Liver (tissue), 9 donors: Measurements from ENCODE around the gene HIVEP2. TPM values are rescaled to one million over a fixed set of nuclear protein-coding genes. Genes with fewer than 3 reads are reported as not detected.

ENCODE experiments used
- DNase-seq: peaks from one replicate; pipeline ENCODE4 v3.0.0-alpha.2; 2017; ENCODE audit warnings: low spot score
- H3K27ac ChIP-seq, 2 donors: one replicate each; pipeline ENCODE4 v1.7.0; 2013; ENCODE audit warnings: inconsistent platforms in 2 of 2, low read length in 2 of 2, control low read depth in 1 of 2, low read depth in 1 of 2, mild to moderate bottlenecking in 1 of 2
- H3K27me3 ChIP-seq, 4 donors: one replicate each; pipeline versions ENCODE4 v1.6.1 to v1.7.0; 2013; ENCODE audit warnings: low read length in 3 of 4, inconsistent platforms in 1 of 4, mild to moderate bottlenecking in 1 of 4, moderate library complexity in 1 of 4; ENCODE audit not compliant: control insufficient read depth in 4 of 4, insufficient read depth in 4 of 4
- H3K36me3 ChIP-seq, 4 donors: one replicate each; pipeline versions ENCODE4 v1.6.1 to v1.7.0; 2013; ENCODE audit warnings: low read length in 3 of 4, mild to moderate bottlenecking in 3 of 4, low read depth in 1 of 4, moderate library complexity in 1 of 4; ENCODE audit not compliant: control insufficient read depth in 4 of 4, insufficient read depth in 3 of 4
- H3K4me1 ChIP-seq, 4 donors: one replicate each; pipeline versions ENCODE4 v1.6.1 to v1.7.0; 2013; ENCODE audit warnings: low read length in 3 of 4, mild to moderate bottlenecking in 3 of 4, moderate library complexity in 1 of 4; ENCODE audit not compliant: control insufficient read depth in 4 of 4, insufficient read depth in 4 of 4
- H3K4me3 ChIP-seq, 3 donors: one replicate each; pipeline versions ENCODE4 v1.6.1 to v1.7.0; 2013; ENCODE audit warnings: low read length in 3 of 3, control low read depth in 1 of 3, low read depth in 1 of 3, mild to moderate bottlenecking in 1 of 3
- H3K9ac ChIP-seq, 2 donors: one replicate each; pipeline ENCODE4 v1.7.0; 2013; ENCODE audit warnings: low read length in 2 of 2, mild to moderate bottlenecking in 2 of 2, moderate library complexity in 2 of 2, control low read depth in 1 of 2, low read depth in 1 of 2
- H3K9me3 ChIP-seq, 4 donors: one replicate each; pipeline versions ENCODE4 v1.6.1 to v1.7.0; 2013; ENCODE audit warnings: low read length in 3 of 4; ENCODE audit not compliant: control insufficient read depth in 4 of 4
- ATF3 ChIP-seq: IDR thresholded peaks from 2 replicates; pipeline ENCODE4 v1.6.1; 2016; ENCODE audit warnings: antibody characterized with exemption
- CTCF ChIP-seq: fragments of 150-350 bp; IDR thresholded peaks from 2 replicates; pipeline ENCODE4 v1.5.1; 2017; ENCODE audit warnings: improper control_type of control experiment, low read depth, low read length; ENCODE audit not compliant: missing input control
- EGR1 ChIP-seq, 2 donors: IDR thresholded peaks; 2 replicates each; pipeline ENCODE4 v1.6.1; 2016 to 2018; ENCODE audit warnings: antibody characterized with exemption in 2 of 2, low read depth in 2 of 2
- FOXA1 ChIP-seq: IDR thresholded peaks from 2 replicates; pipeline ENCODE4 v1.6.1; 2016; ENCODE audit warnings: antibody characterized with exemption
- FOXA2 ChIP-seq: IDR thresholded peaks from 2 replicates; pipeline ENCODE4 v1.6.1; 2016; ENCODE audit warnings: antibody characterized with exemption
- GABPA ChIP-seq, 2 donors: IDR thresholded peaks in 1 of 2; conservative IDR thresholded peaks in 1 of 2; 2 replicates each; pipeline ENCODE4 v1.6.1; 2016; ENCODE audit warnings: antibody characterized with exemption in 2 of 2, mild to moderate bottlenecking in 1 of 2, moderate library complexity in 1 of 2
- HNF4A ChIP-seq, 2 donors: conservative IDR thresholded peaks; 2 replicates each; pipeline ENCODE4 v1.6.1; 2016; ENCODE audit warnings: antibody characterized with exemption in 2 of 2, mild to moderate bottlenecking in 2 of 2
- HNF4G ChIP-seq: IDR thresholded peaks from 2 replicates; pipeline ENCODE4 v1.6.1; 2016; ENCODE audit warnings: antibody characterized with exemption
- JUND ChIP-seq, 2 donors: IDR thresholded peaks; 2 replicates each; pipeline ENCODE4 v1.6.1; 2016; ENCODE audit warnings: antibody characterized with exemption in 2 of 2
- MAX ChIP-seq: IDR thresholded peaks from 2 replicates; pipeline ENCODE4 v1.6.1; 2016; ENCODE audit warnings: antibody characterized with exemption
- NR2F2 ChIP-seq: IDR thresholded peaks from 2 replicates; pipeline ENCODE4 v1.6.1; 2016; ENCODE audit warnings: antibody characterized with exemption
- RAD21 ChIP-seq, 2 donors: IDR thresholded peaks; 2 replicates each; pipeline ENCODE4 v1.6.1; 2016; ENCODE audit warnings: antibody characterized with exemption in 2 of 2, mild to moderate bottlenecking in 2 of 2
- RXRA ChIP-seq, 2 donors: IDR thresholded peaks; 2 replicates each; pipeline ENCODE4 v1.6.1; 2017 to 2018; ENCODE audit warnings: antibody characterized with exemption in 2 of 2, mild to moderate bottlenecking in 1 of 2
- SP1 ChIP-seq: IDR thresholded peaks from 2 replicates; pipeline ENCODE4 v1.6.1; 2018; ENCODE audit warnings: antibody characterized with exemption, mild to moderate bottlenecking
- TAF1 ChIP-seq: conservative IDR thresholded peaks from 2 replicates; pipeline ENCODE4 v1.6.1; 2016; ENCODE audit warnings: antibody characterized with exemption, mild to moderate bottlenecking
- YY1 ChIP-seq: IDR thresholded peaks from 2 replicates; pipeline ENCODE4 v1.6.1; 2016; ENCODE audit warnings: antibody characterized with exemption, mild to moderate bottlenecking
- WGBS: extraction: QIAGEN DNeasy Blood & Tissue Kit; methylation state at CpG from one replicate; pipeline ENCODE4 v1.1.7; 2013; 5-methylcytosine and 5-hydroxymethylcytosine counted together
- polyA plus RNA-seq, 2 donors: library from polyadenylated mRNA; stranded (reverse) in 1 of 2; unstranded in 1 of 2; fragments of 200-250 nt in 1 of 2; fragments of >200 nt in 1 of 2; fragmentation: Nextera tagmentation in 1 of 2; extraction: Ambion mirVana in 1 of 2; gene quantifications; one replicate each; pipeline versions ENCODE4 v1.2.1 to v1.2.3, GENCODE V29; 2013 to 2015
- total RNA-seq, 2 donors: library from RNA; depleted of rRNA; stranded (reverse); fragments of >200 nt; gene quantifications; one replicate each; pipeline ENCODE4 v1.2.3, GENCODE V29; 2014
- TF ChIP-seq, protein P1 (sequence below): IDR thresholded peaks from 2 replicates; pipeline ENCODE4 v1.6.1; 2016; ENCODE audit warnings: antibody characterized with exemption, mild to moderate bottlenecking
- donor health status: healthy.
- donor health status: healthy.
- donor health status: healthy.
- donor health status: healthy.
- donor health status: healthy.

Gene HIVEP2
- total and polyA plus RNA-seq, 4 donors: 0.82 to 6.6 (median 1.3) TPM

- 85% methylated on average over 7 of the region's 7 CpGs for WGBS
- no peaks in the 10 kb centered on the region for H3K27me3 ChIP-seq
- no peak overlapping the region for H3K27ac ChIP-seq
- H3K4me1 ChIP-seq: peaks cover 0 to 4% (median 2%) of the 10 kb centered on the region in 4 donors
- no peak for TF ChIP-seq YY1
- TF ChIP-seq JUND (IDR thresholded peaks at IDR 0.05): no peak
- TF ChIP-seq RAD21 (IDR thresholded peaks at IDR 0.05): no peak
- TF ChIP-seq SP1: no peak
- TF ChIP-seq FOXA1: no peak
- TF ChIP-seq EGR1 (IDR thresholded peaks at IDR 0.05; ENCODE audit: low read depth in 2 of 2): no peak
- no peak for TF ChIP-seq MAX
- no peak for TF ChIP-seq GABPA (IDR thresholded peaks at IDR 0.05 in 1 of 2, conservative IDR thresholded peaks at IDR 0.05 in 1 of 2)
- no peak for TF ChIP-seq ATF3
- TF ChIP-seq NR2F2: no peak
- TF ChIP-seq CTCF: no peak
- TF ChIP-seq HNF4G: no peak
- no peak for TF ChIP-seq TAF1
- TF ChIP-seq, protein P1, sequence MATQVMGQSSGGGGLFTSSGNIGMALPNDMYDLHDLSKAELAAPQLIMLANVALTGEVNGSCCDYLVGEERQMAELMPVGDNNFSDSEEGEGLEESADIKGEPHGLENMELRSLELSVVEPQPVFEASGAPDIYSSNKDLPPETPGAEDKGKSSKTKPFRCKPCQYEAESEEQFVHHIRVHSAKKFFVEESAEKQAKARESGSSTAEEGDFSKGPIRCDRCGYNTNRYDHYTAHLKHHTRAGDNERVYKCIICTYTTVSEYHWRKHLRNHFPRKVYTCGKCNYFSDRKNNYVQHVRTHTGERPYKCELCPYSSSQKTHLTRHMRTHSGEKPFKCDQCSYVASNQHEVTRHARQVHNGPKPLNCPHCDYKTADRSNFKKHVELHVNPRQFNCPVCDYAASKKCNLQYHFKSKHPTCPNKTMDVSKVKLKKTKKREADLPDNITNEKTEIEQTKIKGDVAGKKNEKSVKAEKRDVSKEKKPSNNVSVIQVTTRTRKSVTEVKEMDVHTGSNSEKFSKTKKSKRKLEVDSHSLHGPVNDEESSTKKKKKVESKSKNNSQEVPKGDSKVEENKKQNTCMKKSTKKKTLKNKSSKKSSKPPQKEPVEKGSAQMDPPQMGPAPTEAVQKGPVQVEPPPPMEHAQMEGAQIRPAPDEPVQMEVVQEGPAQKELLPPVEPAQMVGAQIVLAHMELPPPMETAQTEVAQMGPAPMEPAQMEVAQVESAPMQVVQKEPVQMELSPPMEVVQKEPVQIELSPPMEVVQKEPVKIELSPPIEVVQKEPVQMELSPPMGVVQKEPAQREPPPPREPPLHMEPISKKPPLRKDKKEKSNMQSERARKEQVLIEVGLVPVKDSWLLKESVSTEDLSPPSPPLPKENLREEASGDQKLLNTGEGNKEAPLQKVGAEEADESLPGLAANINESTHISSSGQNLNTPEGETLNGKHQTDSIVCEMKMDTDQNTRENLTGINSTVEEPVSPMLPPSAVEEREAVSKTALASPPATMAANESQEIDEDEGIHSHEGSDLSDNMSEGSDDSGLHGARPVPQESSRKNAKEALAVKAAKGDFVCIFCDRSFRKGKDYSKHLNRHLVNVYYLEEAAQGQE: no peak
- no peak for TF ChIP-seq FOXA2
- TF ChIP-seq RXRA (IDR thresholded peaks at IDR 0.05): no peak
- peaks cover 0 to 2% (median 0%) of the 10 kb centered on the region in 4 donors for H3K9me3 ChIP-seq
- no peaks in the 10 kb centered on the region for H3K36me3 ChIP-seq
- no peak for DNase-seq
- H3K4me3 ChIP-seq: no peak overlapping the region
- no peak overlapping the region for H3K9ac ChIP-seq
These were observed 229.8 kb downstream of the HIVEP2 start for GRCh38 chr6:142714951-142715785.

DNA sequence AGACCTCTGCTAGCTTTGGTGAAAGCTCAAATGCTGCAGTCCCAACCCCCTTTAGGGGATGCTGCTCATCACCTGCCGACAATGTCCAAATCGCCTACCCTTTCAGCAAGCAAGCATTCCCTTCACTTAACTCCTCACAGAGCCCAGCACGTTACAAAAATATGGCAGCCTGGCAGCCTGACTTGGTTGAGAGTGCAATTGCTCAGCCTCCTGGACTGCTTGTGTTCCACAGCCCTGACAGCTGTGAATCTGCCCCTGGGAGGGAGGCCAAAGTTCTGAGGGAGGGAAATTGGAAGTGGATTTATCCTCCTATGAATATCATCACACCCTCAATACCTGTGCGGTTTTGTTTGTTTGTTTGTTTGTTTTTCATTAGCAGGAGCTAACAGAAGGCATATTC lies 231.0 kb downstream of the HIVEP2 start:
- Histone ChIP-seq H3K27ac (no peak overlapping the region), H3K4me3 (no peak overlapping the region), H3K27me3 (no peaks in the 10 kb centered on the region), H3K4me1 (peaks cover 0 to 4% (median 2%) of the 10 kb centered on the region in 4 donors), H3K9ac (no peak overlapping the region), H3K9me3 (no peaks in the 10 kb centered on the region), H3K36me3 (no peaks in the 10 kb centered on the region)
- 91% methylated on average over 4 of the region's 4 CpGs for WGBS
- TF ChIP-seq MAX (no peak), HNF4A (conservative IDR thresholded peaks at IDR 0.05) (no peak), EGR1 (IDR thresholded peaks at IDR 0.05; ENCODE audit: low read depth in 2 of 2) (no peak), RAD21 (IDR thresholded peaks at IDR 0.05) (no peak), YY1 (no peak), FOXA2 (no peak), GABPA (IDR thresholded peaks at IDR 0.05 in 1 of 2, conservative IDR thresholded peaks at IDR 0.05 in 1 of 2) (no peak), HNF4G (no peak), FOXA1 (no peak), RXRA (IDR thresholded peaks at IDR 0.05) (no peak)
- TF ChIP-seq, protein P1: no peak
- no peak for DNase-seq
